ENCODE measurements around the gene JUP.

Gene JUP

GRCh38 chr17:41762841-41763240 lies 23.7 kb downstream of the JUP start:
- H3F3A ChIP-seq (ENCODE audit: insufficient read depth) = no peaks in the 10 kb centered on the region
- H2AFZ ChIP-seq (ENCODE audit: low read depth, low read length, severe bottlenecking) = no peak overlapping the region
- H3K79me2 ChIP-seq (ENCODE audit: insufficient read depth, low read length) = no peaks in the 10 kb centered on the region
- H3K27me3 ChIP-seq (ENCODE audit: low read length) = no peaks in the 10 kb centered on the region
- no peaks in the 10 kb centered on the region for H3K9me2 ChIP-seq (replicated peaks; ENCODE audit: insufficient read depth, low read length)
- TF ChIP-seq EZH2phosphoT487 (conservative IDR thresholded peaks at IDR 0.05; ENCODE audit: low read length) (no peak), CTCF (IDR thresholded peaks at IDR 0.05; ENCODE audit: insufficient read depth, low read length, poor library complexity, severe bottlenecking) (no peak)
- H3K27ac ChIP-seq (ENCODE audit: low read depth, low read length) = no peak overlapping the region
- H4K20me1 ChIP-seq (ENCODE audit: low read depth, low read length) = no peaks in the 10 kb centered on the region
- no peak overlapping the region for H3K4me2 ChIP-seq (ENCODE audit: low read depth, low read length, poor library complexity, severe bottlenecking)
- no peaks in the 10 kb centered on the region for H3K36me3 ChIP-seq (ENCODE audit: low read length)
- no peak overlapping the region for H3K9ac ChIP-seq (ENCODE audit: low read length)
- no peaks in the 10 kb centered on the region for H3K9me3 ChIP-seq (ENCODE audit: insufficient read depth, low read length)
- no peak overlapping the region for H3K4me3 ChIP-seq (ENCODE audit: insufficient read depth, low read length, poor library complexity, severe bottlenecking)

GRCh38 chr17:41762391-41762790 lies 24.1 kb downstream of the JUP start:
- H3K79me2 ChIP-seq (ENCODE audit: insufficient read depth, low read length) = no peaks in the 10 kb centered on the region
- no peaks in the 10 kb centered on the region for H3K9me3 ChIP-seq (ENCODE audit: insufficient read depth, low read length)
- H3K9ac ChIP-seq (ENCODE audit: low read length) = no peak overlapping the region
- H3K4me3 ChIP-seq (ENCODE audit: insufficient read depth, low read length, poor library complexity, severe bottlenecking) = no peak overlapping the region
- no peak overlapping the region for H2AFZ ChIP-seq (ENCODE audit: low read depth, low read length, severe bottlenecking)
- no peak overlapping the region for H3K27ac ChIP-seq (ENCODE audit: low read depth, low read length)
- no peaks in the 10 kb centered on the region for H3F3A ChIP-seq (ENCODE audit: insufficient read depth)
- H3K27me3 ChIP-seq (ENCODE audit: low read length) = no peaks in the 10 kb centered on the region
- H4K20me1 ChIP-seq (ENCODE audit: low read depth, low read length) = no peaks in the 10 kb centered on the region
- TF ChIP-seq CTCF (IDR thresholded peaks at IDR 0.05; ENCODE audit: insufficient read depth, low read length, poor library complexity, severe bottlenecking) (no peak), EZH2phosphoT487 (conservative IDR thresholded peaks at IDR 0.05; ENCODE audit: low read length) (no peak)
- H3K36me3 ChIP-seq (ENCODE audit: low read length) = no peaks in the 10 kb centered on the region
- no peak overlapping the region for H3K4me2 ChIP-seq (ENCODE audit: low read depth, low read length, poor library complexity, severe bottlenecking)
- H3K9me2 ChIP-seq (replicated peaks; ENCODE audit: insufficient read depth, low read length) = no peaks in the 10 kb centered on the region

GRCh38 chr17:41760878-41761277 lies 25.6 kb downstream of the JUP start:
- H4K20me1 ChIP-seq (ENCODE audit: low read depth, low read length) = no peaks in the 10 kb centered on the region

More at GRCh38 chr17:41760878-41761277, 25.6 kb downstream of the JUP start:
- H3K4me2 ChIP-seq (ENCODE audit: low read depth, low read length, poor library complexity, severe bottlenecking) = no peak overlapping the region
- no peak overlapping the region for H3K4me3 ChIP-seq (ENCODE audit: insufficient read depth, low read length, poor library complexity, severe bottlenecking)
- H3K9ac ChIP-seq (ENCODE audit: low read length) = no peak overlapping the region
- no peaks in the 10 kb centered on the region for H3K79me2 ChIP-seq (ENCODE audit: insufficient read depth, low read length)
- no peaks in the 10 kb centered on the region for H3K9me3 ChIP-seq (ENCODE audit: insufficient read depth, low read length)
- H3K27ac ChIP-seq (ENCODE audit: low read depth, low read length) = no peak overlapping the region
- H3F3A ChIP-seq (ENCODE audit: insufficient read depth) = no peaks in the 10 kb centered on the region
- no peak overlapping the region for H2AFZ ChIP-seq (ENCODE audit: low read depth, low read length, severe bottlenecking)
- H3K36me3 ChIP-seq (ENCODE audit: low read length) = no peaks in the 10 kb centered on the region
- no peaks in the 10 kb centered on the region for H3K9me2 ChIP-seq (replicated peaks; ENCODE audit: insufficient read depth, low read length)
- no peak for TF ChIP-seq CTCF (IDR thresholded peaks at IDR 0.05; ENCODE audit: insufficient read depth, low read length, poor library complexity, severe bottlenecking)
- TF ChIP-seq EZH2phosphoT487 (conservative IDR thresholded peaks at IDR 0.05; ENCODE audit: low read length) = no peak
- H3K27me3 ChIP-seq (ENCODE audit: low read length) = no peaks in the 10 kb centered on the region

All from SU-DHL-6 (cell line).